TTC549 (cell line): ENCODE results near the gene ATE1.
"Not testable (repeated sequence)": the region's sequence is repeated elsewhere in the genome, so short reads cannot be mapped to it uniquely, and the experiment has no call there.

Experiments
- FAIRE-seq: peaks from 2 replicates; lab custom pipeline; 2012; peaks lifted over from hg19 to GRCh38; lab: Jason Lieb, UNC

Gene ATE1

DNA sequence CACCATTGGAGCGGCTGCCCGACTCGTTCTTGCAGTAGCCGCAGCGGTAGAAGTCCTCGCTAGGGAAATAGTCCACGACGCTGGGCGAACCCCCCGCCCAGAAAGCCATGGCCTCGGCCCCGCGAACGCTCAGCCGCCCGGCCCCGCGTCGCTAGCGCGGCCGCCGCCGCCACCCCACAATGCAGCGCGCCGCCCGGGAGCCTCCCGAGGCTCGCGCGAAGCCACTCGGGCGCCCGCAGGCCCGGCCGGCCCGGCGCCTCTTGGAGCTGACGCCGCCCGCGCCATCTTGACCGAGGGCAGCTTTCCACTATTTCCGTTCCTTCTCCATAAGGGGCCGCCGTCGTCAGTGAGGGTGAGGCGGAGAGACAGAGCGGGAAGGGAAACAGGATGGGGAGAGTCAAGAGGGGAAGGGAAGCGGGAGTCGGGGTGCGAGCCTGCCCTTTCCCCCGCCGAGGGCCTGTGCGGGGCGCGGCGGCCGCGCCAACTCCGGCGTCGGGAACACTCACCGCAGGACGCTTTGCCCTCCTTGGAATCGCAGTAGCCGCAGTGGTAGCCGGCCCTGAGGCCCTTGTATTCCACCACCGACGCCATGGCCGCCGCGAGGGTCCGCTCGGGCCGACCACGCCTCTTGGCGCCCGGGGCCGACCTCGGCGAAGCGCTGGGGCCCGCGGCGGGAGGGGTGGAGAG lies at the start of gene ATE1:
TSS of gene ATE1 (minus strand) at position 191 of the 687 bp plus-strand sequence. CDS start at position 109, 82 bp downstream.
- no peak for FAIRE-seq

DNA sequence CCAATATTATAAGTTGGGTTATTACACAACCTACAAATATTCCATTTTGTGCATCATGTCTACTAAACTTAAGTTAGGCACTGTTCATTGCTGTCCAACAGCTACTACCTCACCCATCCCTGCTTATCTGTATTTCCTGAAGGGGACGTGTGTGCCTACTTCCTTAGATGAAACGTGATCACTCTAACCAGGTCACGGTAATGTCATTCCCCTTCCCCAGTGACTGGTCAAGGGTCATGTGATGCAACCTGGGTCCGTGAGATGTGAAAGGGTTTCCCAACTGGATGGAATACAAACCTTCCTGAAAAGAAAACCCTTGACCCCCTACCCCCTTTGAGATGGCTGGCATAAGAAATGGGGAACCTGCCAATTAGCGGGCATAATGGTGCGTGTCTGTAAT lies 48.8 kb upstream of the ATE1 start:
- no peak for FAIRE-seq

DNA sequence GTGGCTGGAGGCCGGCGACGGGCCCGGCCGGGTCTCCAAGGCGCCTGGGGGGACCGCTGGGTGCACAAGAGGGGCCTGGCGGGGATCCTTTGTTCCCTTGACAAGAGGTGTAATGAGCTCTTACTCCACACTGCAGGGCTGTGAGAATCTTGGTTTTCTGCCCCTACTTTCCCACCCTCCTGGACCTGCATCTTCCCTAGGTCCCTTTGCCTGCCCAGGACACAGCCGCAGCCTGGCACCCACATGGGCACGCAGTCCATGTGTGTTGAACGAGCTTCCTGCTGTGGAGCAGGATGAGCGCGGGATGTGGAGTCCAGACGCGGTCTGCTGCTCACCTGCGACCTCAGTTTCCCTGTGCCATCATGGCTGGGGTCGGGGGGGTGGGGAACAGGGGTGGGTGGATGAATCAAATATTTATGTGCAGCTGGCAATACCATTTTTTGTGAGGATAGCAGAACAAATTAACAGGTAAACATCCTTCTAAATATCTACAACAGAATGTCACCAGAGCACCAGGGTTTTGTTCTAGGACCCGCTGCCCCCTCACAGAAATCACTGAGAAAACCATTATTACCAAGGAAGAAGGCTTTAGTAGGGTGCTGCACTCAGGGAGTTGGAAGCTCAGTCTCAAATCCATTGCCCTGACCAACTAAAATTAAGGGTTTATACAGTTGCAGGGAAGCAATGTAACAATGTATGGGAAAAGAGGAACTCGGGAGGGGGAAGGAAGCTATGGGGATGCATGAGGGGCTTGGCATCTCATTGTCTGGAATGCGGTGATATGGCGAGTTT lies 47.7 kb upstream of the ATE1 start:
- no peak for FAIRE-seq

DNA sequence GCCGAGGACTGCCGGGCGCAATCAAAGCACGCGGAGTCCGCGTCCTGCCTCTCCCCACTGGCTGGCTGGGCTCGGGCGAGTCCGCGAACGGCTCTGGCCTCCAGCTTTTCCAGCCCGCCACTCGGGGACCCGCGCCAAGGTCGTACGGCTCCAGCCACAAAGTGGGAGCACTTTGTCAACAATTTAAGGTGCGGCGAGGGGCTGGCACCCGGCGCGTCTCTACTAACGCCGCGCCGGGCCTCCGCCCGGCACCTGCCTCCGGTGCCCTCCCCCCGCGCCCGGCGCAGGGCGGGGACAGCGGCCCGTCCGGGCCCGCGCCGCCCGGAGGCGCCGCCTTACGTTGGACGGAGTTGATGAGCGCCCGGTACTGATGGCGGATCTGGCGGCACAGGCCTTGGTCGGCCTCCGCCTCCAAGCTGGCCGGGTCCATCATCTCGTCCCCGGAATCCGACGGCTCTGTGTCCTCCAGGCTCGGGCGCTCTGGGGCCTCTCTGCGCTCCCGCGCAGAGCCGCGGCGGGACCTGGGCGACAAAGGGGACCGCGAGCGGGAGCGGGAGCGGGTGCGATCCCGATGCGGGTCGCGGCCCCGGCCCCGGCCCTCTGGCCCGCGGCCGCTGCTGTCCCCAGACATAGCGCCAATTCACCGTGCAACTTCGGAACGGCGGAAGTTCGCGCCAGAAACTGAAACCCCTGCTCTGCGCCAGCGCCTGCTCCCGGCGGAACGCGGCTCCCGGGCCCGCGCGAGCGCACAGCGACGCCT lies 46.9 kb upstream of the ATE1 start, which contains the start of gene NSMCE4A:
TSS of gene NSMCE4A (minus strand) at position 683 of the 760 bp plus-strand sequence. CDS start at position 631, 52 bp downstream.
- FAIRE-seq: no peak

DNA sequence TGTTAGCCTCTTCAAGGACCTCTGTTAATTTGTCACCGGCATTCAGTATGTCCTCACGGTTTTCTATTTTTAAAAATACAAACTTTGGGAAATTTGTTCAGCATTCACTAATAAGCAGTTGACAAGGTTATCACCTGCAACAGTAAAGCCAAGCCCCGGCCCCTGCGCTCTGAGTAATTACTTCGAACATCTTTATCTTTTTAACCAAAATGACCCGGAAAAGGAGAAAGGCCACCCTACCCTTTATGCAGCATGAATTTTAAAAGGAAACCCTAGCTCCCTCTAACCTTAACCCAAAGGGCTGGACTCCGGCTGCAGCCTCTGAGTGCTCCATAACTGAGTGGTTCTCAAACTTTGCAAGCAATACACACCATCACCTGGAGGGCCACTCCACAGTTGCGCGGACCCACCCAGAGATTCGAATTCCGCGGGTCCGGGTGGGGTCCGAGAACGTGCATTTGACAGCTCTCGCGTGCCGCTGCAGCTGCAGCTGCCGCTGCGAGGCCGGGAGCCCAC lies 46.2 kb upstream of the ATE1 start:
- FAIRE-seq: no peak

DNA sequence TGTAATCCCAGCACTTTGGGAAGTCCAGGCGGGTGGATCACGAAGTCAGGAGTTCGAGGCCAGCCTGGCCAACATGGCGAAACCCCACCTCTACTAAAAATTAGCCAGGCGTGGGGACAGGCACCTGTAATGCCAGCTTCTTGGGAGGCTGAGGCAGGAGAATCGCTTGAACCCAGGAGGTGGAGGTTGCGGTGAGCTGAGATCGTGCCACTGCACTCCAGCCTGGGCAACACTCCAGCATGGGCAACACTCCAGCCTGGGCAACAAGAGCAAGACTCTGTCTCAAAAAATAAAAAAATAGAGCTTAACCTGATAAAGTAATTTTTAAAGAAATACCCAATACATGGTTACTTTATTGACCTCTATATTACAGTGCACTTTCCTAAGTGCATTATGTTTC lies 41.3 kb upstream of the ATE1 start:
- not testable (repeated sequence) for FAIRE-seq

DNA sequence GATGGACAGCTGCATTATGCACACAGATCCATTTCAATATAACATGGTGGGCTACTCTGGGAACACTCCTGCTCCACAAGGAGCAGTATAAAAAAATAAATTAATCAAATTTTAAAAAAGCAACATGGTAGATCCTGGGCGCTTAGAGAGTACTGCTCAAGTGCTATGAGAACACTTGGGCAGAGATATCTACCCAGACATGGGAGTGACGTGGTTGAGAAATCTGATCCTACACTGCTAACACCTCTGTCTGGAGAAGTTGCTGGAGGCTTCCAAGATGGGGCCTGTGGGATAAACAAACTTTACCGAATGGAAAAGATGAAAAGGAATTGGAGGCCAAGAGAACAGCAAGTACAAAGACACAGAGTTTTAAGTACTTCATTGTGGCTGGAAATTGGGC lies 38.2 kb upstream of the ATE1 start:
- FAIRE-seq: no peak

DNA sequence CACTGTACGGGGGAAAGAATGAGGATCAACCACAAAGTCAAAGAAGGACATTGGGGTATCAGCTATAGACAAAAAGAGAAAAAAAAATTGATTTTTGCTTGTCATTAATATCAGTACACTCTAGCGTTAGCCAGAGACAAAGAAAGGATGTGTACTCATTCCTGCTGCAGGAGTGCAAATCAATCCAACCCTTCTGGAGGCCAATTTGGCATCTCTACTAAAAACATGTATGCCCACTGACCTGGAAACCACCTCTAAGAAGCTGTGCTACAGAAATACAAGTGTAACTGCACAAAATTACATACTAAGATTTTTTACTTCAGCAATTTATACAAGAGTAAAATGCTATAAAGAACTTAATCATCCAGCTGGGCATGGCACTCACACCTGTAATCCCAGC lies 33.6 kb upstream of the ATE1 start:
- FAIRE-seq: no peak

DNA sequence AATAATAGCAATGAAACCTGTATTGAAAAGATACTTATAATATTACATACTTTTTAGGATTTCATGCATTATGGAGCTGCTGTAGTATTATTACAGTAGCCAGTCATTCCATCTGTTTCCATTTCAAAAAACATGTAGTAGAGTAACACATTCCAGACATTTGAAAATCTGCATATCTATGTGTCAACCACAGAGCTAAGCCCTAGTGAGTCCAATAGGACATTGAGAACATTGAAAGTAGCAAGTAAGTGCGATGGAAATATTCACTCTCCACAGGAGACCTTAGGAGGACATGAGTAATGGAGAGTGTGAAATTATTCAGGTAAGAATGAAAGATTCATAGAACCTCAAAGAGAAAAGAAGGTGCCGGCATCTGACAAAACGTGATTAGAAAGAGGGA lies 31.8 kb upstream of the ATE1 start:
- FAIRE-seq: no peak

DNA sequence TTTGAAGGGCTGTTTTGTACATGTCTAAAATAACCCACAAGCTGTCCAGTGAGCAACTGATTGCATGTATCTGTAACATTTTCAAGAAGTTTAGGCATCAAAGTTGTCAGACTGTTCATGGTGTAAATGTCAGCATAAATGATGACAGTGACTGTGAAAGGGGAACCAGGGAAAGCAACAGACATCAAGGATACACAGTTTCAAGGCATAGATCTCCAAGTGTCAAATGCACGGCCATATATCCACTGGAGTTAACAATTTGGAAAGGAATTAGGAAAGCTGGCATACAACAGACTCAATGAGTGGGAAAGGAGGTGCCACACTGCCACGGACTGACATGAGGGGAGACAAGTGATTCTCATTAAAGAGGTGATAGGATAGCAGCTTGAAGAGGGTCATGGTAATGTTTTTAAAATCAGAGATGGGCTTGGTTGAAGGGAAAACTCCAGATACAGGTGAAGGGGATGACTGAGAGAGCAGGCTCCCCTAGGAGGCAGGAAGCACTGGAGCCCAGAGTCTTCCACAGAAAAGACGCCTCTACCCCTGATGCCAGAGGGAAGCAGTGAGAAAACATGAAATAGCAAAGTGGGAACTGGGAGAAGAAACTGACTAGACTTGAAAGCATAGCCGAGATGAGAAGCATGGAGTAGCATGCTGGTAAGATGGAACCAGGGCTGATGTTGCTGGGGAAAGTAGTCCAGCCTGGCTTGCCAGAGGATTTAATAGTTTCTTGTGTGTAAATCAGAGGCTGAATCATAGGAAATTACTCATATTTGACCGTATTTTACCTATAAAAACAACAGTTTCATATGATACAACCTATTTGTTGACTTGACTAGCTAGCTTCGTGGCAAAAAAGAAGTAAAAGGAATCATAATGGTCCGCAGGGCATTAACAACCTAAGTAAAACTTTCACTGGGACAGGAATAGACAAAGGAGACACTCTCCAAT lies 28.6 kb upstream of the ATE1 start:
- FAIRE-seq: no peak

DNA sequence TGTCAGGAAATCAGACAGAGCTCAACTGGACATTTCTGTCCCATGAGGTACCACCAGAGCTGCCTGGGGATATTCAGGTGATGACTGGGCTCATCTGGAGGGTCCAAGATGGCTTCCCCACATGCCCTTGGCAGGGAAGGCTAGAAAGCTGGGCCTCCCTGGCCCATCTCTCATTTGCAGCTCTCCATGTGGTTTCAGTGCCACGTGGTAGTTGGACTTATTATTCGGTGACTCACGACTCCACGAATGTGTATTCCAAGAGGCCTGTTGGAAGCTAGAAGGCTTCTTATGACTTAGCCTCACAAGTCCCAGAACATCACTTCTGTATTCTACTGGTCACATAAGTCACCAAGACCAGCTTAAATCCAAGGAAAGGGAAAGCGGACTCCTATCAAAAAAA lies 24.4 kb upstream of the ATE1 start:
- no peak for FAIRE-seq

DNA sequence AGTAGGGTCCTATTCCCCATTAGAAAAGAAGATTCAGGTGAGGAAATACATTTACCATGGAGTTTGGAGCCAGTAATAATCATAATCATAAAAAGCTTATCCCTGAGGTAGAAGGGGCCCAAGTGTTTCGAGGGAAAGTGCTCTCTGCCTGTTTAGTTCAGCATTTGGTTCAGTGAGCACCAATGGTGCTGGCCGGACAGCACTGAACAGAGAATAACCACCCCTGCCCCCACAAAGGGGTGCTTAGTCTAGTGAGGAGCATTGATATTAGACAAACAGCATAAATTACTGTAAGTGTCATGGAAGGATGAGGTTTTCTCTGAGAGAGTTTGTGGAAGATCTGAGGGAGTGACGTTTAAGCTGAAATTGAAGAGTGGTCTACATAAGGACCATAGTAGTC lies 21.6 kb upstream of the ATE1 start:
- FAIRE-seq: no peak

DNA sequence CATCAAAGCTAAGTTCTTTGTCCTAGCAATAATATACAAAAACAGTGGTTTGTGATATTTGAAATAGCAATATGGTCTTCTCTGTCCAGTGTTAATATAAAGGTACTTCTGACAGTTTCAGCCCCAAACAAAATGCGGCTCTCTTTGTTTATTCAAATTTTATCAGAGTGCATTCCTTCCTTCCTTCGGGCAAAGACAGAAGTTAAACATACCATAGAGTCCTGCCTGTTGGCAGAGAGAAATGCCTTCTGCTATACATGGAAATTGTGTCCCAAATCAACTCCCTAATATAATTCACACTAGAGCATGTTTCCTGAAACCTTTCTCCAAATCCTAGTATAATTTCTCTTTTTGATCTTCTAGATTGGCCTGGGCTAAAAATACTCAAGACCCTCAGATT lies 21.2 kb upstream of the ATE1 start:
- no peak for FAIRE-seq

DNA sequence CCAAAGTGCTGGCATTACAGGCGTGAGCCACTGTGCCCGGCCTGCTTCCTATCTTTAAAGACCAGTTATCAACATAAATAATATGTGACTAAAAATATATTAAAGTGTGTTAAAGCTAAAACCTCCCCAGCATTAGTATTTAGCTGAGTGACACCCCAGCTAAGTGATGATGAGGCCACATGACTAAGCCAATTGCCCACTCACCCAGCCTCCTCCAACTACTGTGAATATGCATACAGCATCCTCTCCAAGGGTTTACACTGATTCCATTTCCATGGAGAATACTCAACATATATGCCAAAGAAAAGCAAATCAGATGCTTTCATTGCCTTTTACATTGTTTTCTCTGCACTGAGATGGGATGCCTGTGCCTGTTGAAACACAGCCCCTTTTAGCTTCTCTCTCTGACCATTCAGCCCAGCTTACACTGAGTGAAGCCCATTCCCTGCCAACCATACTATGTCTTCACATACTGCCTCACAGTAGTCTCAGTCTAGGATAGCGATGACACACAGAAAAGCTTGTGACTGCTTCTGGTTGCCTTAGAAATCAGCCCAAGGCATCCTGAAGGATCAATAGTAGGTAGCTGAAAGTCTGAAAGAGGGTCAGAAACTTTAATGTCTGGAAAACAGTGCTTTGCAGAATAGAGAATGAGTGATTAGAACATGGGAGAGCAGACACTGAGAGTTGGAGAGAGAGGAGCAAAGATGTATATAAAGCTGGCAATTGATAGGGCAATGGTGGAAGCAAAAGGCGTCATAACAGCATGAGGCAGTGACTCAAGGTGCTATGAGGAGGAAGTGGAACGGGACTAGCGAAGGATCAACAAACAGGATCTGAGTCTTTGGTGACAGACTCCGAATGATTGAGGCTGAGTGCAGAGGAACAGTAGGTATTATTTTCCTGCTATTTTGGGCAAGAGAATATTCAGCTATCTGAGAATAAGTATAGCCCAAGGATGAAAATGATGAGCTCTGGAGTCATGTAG lies 19.8 kb upstream of the ATE1 start:
- FAIRE-seq: no peak

DNA sequence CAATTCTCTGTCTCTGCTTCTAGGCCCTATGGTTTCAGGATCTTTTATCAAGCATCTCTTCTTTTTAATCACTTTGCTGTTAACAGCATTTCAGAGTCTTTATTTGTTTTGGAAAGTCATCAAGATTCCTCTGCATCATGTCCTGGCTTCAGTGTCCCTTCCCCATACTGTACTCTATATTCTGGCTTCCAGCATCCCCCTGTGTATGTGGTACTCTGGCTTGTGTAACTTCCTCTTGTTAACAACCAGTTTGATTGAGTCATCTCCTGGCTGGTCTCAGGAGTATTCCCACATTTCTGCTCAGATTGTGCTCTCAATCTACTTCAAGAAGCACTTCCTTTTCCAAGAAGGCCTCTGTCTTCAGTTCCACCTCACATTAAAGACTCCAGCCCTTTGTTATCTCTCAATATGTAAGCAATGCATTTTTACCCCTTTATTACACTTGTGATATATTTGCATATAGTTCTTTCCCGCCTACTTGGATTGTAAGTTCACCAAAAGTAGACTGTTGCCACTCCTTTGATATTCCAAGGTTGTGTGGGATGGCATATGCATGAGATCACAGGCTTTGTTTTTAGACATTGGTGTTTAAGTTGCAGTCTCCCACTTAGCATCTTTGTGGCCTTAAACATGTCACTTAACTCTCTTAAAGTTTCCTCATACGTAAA lies 15.1 kb upstream of the ATE1 start:
- no peak for FAIRE-seq

DNA sequence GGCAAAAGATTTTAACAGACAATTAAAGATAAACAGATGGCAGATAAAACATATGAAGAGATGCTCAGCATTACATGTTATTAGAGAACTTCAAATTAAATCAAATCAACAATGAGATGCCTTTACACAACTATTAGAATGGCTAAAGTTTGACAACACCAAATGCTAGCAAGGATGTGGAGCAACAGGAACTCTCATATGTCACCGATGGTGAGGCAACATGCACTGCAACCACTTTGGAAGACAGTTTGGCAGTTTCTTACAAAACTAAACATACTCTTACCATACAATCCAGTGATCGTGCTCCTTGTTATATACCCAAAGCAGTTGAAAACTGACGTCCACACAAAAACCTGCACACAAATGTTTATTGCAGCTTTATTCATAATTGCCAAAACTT lies 13.7 kb upstream of the ATE1 start:
- FAIRE-seq: no peak

DNA sequence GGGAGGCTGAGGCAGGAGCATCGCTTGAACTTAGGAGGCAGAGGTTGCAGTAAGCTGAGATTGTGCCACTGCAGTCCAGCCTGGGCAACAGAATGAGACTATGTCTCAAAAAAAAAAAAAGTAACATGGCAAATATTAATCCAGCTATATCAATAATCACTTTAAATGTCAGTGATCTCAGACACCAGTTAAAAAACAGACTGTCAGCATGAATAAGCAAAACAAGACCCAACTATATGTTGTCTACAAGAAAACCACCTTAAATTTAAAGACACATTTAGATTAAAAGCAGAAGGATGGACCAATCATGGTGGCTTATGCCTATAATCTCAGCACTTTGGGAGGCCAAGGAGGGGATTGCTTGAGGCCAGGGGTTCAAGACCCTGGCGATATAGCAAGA lies 8.5 kb upstream of the ATE1 start:
- FAIRE-seq: no peak

DNA sequence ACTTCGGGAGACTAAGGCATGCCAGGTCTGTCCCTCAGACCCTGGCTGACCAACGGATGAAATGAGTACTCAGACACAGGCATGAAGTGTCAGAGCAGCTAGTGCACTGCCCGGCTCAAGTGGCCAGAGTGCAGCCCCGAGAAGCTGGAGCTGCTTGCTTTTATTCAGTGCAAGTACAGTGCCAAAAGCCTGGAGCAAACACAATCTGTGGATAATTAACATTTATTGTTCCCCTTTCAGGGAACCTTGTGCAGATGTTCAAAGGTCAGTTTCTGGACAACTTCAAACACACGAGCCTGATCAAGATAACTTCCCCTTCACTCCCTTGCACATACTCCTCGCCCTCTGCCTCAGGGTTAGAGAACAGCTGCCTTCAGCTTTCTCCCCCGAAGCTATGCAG lies 7.9 kb upstream of the ATE1 start:
- no peak for FAIRE-seq

DNA sequence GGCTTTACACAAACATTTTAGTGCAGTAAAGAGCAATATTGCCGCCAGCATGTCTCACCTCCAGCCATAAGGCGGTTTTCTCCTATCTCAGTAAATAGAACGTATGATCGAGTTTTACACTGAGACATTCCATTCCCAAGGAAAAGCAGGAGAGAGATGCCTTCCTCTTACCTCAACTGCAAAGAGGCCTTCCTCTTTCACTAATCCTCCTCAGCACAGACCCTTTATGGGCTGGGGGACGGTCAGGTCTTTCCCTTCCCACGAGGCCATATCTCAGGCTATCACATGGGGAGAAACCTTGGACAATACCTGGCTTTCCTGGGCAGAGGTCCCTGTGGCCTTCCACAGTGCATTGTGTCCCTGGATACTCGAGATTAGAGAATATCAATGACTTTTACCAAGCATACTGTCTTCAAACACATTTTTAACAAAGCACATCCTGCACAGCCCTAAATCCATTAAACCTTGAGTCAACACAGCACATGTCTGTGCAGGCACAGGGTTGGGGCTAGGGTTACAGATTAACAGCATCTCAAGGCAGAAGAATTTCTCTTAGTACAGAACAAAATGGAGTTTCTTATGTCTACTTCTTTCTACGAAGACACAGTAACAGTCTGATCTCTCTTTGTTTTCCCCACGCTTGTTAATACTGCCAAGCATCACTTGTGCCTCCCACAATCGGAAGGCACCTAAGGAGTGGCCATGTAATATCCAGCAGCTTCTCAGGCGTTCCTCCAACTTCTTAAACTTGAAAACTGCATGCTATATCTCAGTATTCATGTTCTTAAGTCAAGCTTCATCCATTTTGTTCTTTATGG lies 2.6 kb upstream of the ATE1 start:
- not testable (repeated sequence) for FAIRE-seq
